Measurements from ENCODE around the gene PTTG1. TPM values are rescaled to one million over a fixed set of nuclear protein-coding genes. Genes with fewer than 3 reads are reported as not detected.
A peak's percentile ranks its signal among the peaks of the same experiment; 100 is the strongest.
"Not testable (repeated sequence)": the region's sequence is repeated elsewhere in the genome, so short reads cannot be mapped to it uniquely, and the experiment has no call there.

The PTTG1 gene
- polyA plus RNA-seq, 1 donor, result 35.6 TPM

- H3K4me1 ChIP-seq (ENCODE audit: control insufficient read depth, insufficient read depth, low read length), result peaks cover 8% of the 10 kb centered on the region
- DNase-seq, result no peak
- no peaks in the 10 kb centered on the region for H3K9me3 ChIP-seq (ENCODE audit: control insufficient read depth, low read depth, low read length)
- H3K36me3 ChIP-seq (ENCODE audit: control insufficient read depth, insufficient read depth, low read length), result no peaks in the 10 kb centered on the region
- H3K27ac ChIP-seq (ENCODE audit: low read length), result peak overlapping the region; percentile 82
- WGBS (ENCODE audit: insufficient coverage, low lambda C conversion rate), result 47% methylated on average over 5 of the region's 11 CpGs
- H3K4me3 ChIP-seq (ENCODE audit: low read length), result peak overlapping the region; percentile 78
- H3K27me3 ChIP-seq (ENCODE audit: control insufficient read depth, insufficient read depth, low read length), result no peaks in the 10 kb centered on the region
Measured at GRCh38 chr5:160419458-160420330, 2.0 kb upstream of the PTTG1 start.

GRCh38 chr5:160420331-160420610 lies 1.4 kb upstream of the PTTG1 start:
- no peak overlapping the region for H3K27ac ChIP-seq (ENCODE audit: low read length)
- H3K9me3 ChIP-seq (ENCODE audit: control insufficient read depth, low read depth, low read length), result no peaks in the 10 kb centered on the region
- no peaks in the 10 kb centered on the region for H3K27me3 ChIP-seq (ENCODE audit: control insufficient read depth, insufficient read depth, low read length)
- DNase-seq, result no peak
- H3K4me3 ChIP-seq (ENCODE audit: low read length), result no peak overlapping the region
- H3K36me3 ChIP-seq (ENCODE audit: control insufficient read depth, insufficient read depth, low read length), result no peaks in the 10 kb centered on the region
- peaks cover 8% of the 10 kb centered on the region for H3K4me1 ChIP-seq (ENCODE audit: control insufficient read depth, insufficient read depth, low read length)

DNA sequence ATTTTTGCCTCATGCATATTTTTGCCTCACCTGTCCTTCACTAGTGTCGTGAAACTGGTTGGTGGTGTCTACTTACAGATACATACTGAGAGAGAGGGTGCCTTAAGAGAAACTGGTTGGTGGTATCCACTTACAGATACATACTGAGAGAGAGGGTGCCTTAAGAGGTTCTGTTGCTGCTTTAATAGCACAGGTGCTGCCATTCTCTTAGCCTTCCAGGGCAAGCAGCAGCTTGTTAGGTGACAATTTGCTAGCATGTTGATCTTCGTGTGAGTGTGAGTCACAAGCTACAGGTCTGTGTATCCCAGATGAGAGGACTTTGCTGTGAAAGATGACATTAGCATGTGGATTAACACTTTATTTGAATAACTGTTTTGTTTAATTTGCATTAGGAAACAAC lies 1.4 kb downstream of the PTTG1 start:
- DNase-seq, result peak in 1 of 2 donors; percentile 30
- no CpG with 5 or more reads among the region's 2 CpGs for WGBS (ENCODE audit: insufficient coverage, low lambda C conversion rate)

GRCh38 chr5:160427607-160428006 lies 6.0 kb downstream of the PTTG1 start:
- no peak overlapping the region for H3K27ac ChIP-seq (ENCODE audit: low read length)
- no CpG with 5 or more reads among the region's 4 CpGs for WGBS (ENCODE audit: insufficient coverage, low lambda C conversion rate)
- DNase-seq, result no peak

More for the DNA sequence above, 1.4 kb downstream of the PTTG1 start:
- no peak overlapping the region for H3K4me3 ChIP-seq (ENCODE audit: low read length)
- peaks cover 2% of the 10 kb centered on the region for H3K4me1 ChIP-seq (ENCODE audit: control insufficient read depth, insufficient read depth, low read length)
- no peaks in the 10 kb centered on the region for H3K9me3 ChIP-seq (ENCODE audit: control insufficient read depth, low read depth, low read length)
- no peaks in the 10 kb centered on the region for H3K27me3 ChIP-seq (ENCODE audit: control insufficient read depth, insufficient read depth, low read length)
- H3K27ac ChIP-seq (ENCODE audit: low read length), result no peak overlapping the region
- peaks cover 2% of the 10 kb centered on the region for H3K36me3 ChIP-seq (ENCODE audit: control insufficient read depth, insufficient read depth, low read length)

GRCh38 chr5:160432196-160432595 lies 10.5 kb downstream of the PTTG1 start:
- Histone ChIP-seq H3K27ac (ENCODE audit: low read length) (no peak overlapping the region), H3K9me3 (ENCODE audit: control insufficient read depth, low read depth, low read length) (no peaks in the 10 kb centered on the region), H3K27me3 (ENCODE audit: control insufficient read depth, insufficient read depth, low read length) (no peaks in the 10 kb centered on the region), H3K36me3 (ENCODE audit: control insufficient read depth, insufficient read depth, low read length) (peaks cover 2% of the 10 kb centered on the region), H3K4me3 (ENCODE audit: low read length) (no peak overlapping the region), H3K4me1 (ENCODE audit: control insufficient read depth, insufficient read depth, low read length) (peaks cover 6% of the 10 kb centered on the region)
- DNase-seq, result no peak
- WGBS (ENCODE audit: insufficient coverage, low lambda C conversion rate), result no CpG with 5 or more reads among the region's 4 CpGs

More at GRCh38 chr5:160427607-160428006, 6.0 kb downstream of the PTTG1 start:
- Histone ChIP-seq H3K27me3 (ENCODE audit: control insufficient read depth, insufficient read depth, low read length) (no peaks in the 10 kb centered on the region), H3K4me1 (ENCODE audit: control insufficient read depth, insufficient read depth, low read length) (peaks cover 1% of the 10 kb centered on the region), H3K36me3 (ENCODE audit: control insufficient read depth, insufficient read depth, low read length) (peaks cover 2% of the 10 kb centered on the region), H3K9me3 (ENCODE audit: control insufficient read depth, low read depth, low read length) (no peaks in the 10 kb centered on the region), H3K4me3 (ENCODE audit: low read length) (no peak overlapping the region)

DNA sequence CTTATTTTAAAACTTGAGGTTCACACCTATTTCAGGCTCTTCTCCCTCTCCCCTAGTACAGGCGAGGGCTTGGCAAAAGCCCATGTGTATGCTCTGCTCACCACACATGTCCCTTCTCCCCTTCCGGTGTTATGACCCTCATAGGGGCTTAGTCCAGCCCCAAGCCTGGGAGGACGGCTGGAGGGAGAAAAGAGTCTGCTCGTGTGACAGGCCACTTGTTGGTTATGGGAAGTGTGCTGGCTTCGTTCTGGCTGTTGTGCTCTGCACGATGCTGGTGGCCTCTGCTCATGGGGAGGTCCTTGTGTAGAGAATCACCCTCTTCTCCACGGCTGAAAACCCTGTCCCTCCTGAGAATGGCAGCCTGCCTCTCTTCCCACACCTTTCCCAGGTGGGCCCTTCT lies 11.1 kb downstream of the PTTG1 start:
- H3K4me3 ChIP-seq (ENCODE audit: low read length), result no peak overlapping the region

DNA sequence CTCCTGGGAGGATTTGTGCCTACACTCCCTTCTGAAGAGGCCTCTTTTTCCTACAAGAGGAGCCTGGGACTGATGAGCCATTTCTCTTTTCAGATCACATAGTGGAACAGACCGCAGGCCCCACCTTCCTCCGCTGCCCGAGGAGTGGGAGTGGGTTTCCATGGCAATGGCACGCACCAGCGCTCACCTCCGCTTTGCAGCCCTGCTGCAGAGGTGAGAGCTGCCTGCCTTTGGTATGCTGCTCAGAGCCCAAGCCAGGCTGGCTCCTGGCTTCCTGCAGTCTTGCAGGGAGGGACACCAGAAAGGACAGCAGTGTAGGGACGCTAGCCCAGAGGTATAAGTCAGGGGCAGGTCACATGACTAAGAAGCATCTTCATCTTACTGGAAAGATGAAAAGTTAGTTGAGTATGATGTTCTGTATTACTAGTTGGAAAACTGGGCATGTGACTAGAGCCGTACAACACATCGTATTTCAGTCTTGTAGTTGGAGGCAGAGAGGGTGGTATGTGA lies 12.4 kb downstream of the PTTG1 start:
- Histone ChIP-seq H3K4me1 (ENCODE audit: control insufficient read depth, insufficient read depth, low read length) (peaks cover 9% of the 10 kb centered on the region), H3K4me3 (ENCODE audit: low read length) (no peak overlapping the region), H3K27me3 (ENCODE audit: control insufficient read depth, insufficient read depth, low read length) (no peaks in the 10 kb centered on the region), H3K27ac (ENCODE audit: low read length) (no peak overlapping the region), H3K9me3 (ENCODE audit: control insufficient read depth, low read depth, low read length) (no peaks in the 10 kb centered on the region), H3K36me3 (ENCODE audit: control insufficient read depth, insufficient read depth, low read length) (no peaks in the 10 kb centered on the region)
- peak; percentile 40 to 56 for DNase-seq
- WGBS (ENCODE audit: insufficient coverage, low lambda C conversion rate), result 61% methylated on average over 2 of the region's 9 CpGs

More for the DNA sequence above, 11.1 kb downstream of the PTTG1 start:
- no peak for DNase-seq
- H3K27ac ChIP-seq (ENCODE audit: low read length), result no peak overlapping the region
- no peaks in the 10 kb centered on the region for H3K36me3 ChIP-seq (ENCODE audit: control insufficient read depth, insufficient read depth, low read length)
- peaks cover 6% of the 10 kb centered on the region for H3K4me1 ChIP-seq (ENCODE audit: control insufficient read depth, insufficient read depth, low read length)
- H3K9me3 ChIP-seq (ENCODE audit: control insufficient read depth, low read depth, low read length), result no peaks in the 10 kb centered on the region
- no peaks in the 10 kb centered on the region for H3K27me3 ChIP-seq (ENCODE audit: control insufficient read depth, insufficient read depth, low read length)
- WGBS (ENCODE audit: insufficient coverage, low lambda C conversion rate), result no CpG with 5 or more reads among the region's 7 CpGs

DNA sequence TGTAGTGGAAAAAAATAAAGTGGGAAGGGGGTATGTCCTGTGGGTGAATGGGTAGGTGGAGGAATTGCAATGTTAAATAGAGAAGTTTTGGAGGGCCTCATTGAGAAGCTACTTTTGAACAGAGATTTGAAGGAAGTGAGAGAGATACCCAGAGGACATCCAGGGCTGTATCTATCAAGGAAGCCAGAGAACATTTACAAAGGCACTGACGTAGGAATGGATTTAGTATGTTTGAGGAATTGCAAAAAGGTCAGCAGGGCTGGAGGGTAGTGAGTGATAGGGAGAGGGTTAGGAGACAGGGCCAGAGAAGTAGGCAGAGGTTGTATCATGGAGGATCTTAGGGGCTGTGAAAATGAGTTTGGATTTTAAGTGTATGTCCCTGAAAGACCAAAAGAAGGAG lies 13.9 kb downstream of the PTTG1 start:
- WGBS (ENCODE audit: insufficient coverage, low lambda C conversion rate), result 100% methylated on average over 1 of the region's 1 CpG
- Histone ChIP-seq H3K27me3 (ENCODE audit: control insufficient read depth, insufficient read depth, low read length) (no peaks in the 10 kb centered on the region), H3K4me1 (ENCODE audit: control insufficient read depth, insufficient read depth, low read length) (peaks cover 9% of the 10 kb centered on the region), H3K36me3 (ENCODE audit: control insufficient read depth, insufficient read depth, low read length) (no peaks in the 10 kb centered on the region), H3K4me3 (ENCODE audit: low read length) (no peak overlapping the region), H3K9me3 (ENCODE audit: control insufficient read depth, low read depth, low read length) (no peaks in the 10 kb centered on the region), H3K27ac (ENCODE audit: low read length) (no peak overlapping the region)
- DNase-seq, result no peak

DNA sequence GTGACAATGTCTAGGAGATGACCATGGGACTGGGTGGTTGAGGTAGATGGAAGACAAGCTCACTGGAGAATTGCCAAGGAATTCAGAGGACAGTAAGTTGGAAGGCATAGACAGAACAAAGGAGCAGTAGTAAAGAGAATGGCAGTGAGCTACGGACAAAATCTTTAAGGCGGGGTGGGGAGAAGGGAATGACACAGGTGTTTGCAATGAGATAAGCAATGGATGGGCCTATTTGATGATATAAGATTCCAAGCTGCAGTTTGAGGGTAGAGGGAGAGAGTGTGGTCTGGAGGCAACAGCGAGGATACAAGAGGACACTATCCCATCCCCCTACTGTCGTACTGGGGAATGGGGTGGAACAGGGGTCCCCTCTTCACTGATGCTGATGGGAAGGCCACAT lies 14.4 kb downstream of the PTTG1 start:
- DNase-seq, result no peak
- Histone ChIP-seq H3K27ac (ENCODE audit: low read length) (no peak overlapping the region), H3K4me1 (ENCODE audit: control insufficient read depth, insufficient read depth, low read length) (peaks cover 9% of the 10 kb centered on the region), H3K9me3 (ENCODE audit: control insufficient read depth, low read depth, low read length) (no peaks in the 10 kb centered on the region), H3K4me3 (ENCODE audit: low read length) (no peak overlapping the region), H3K27me3 (ENCODE audit: control insufficient read depth, insufficient read depth, low read length) (no peaks in the 10 kb centered on the region), H3K36me3 (ENCODE audit: control insufficient read depth, insufficient read depth, low read length) (no peaks in the 10 kb centered on the region)
- 86% methylated on average over 1 of the region's 4 CpGs for WGBS (ENCODE audit: insufficient coverage, low lambda C conversion rate)

- not testable (repeated sequence) for H3K4me1 ChIP-seq (ENCODE audit: control insufficient read depth, insufficient read depth, low read length); H3K9me3 ChIP-seq (ENCODE audit: control insufficient read depth, low read depth, low read length); DNase-seq; H3K27me3 ChIP-seq (ENCODE audit: control insufficient read depth, insufficient read depth, low read length); H3K36me3 ChIP-seq (ENCODE audit: control insufficient read depth, insufficient read depth, low read length); H3K4me3 ChIP-seq (ENCODE audit: low read length); H3K27ac ChIP-seq (ENCODE audit: low read length)
- WGBS (ENCODE audit: insufficient coverage, low lambda C conversion rate), result 50% methylated on average over 1 of the region's 6 CpGs
Measured at GRCh38 chr5:160436661-160437060, 15.0 kb downstream of the PTTG1 start.

DNA sequence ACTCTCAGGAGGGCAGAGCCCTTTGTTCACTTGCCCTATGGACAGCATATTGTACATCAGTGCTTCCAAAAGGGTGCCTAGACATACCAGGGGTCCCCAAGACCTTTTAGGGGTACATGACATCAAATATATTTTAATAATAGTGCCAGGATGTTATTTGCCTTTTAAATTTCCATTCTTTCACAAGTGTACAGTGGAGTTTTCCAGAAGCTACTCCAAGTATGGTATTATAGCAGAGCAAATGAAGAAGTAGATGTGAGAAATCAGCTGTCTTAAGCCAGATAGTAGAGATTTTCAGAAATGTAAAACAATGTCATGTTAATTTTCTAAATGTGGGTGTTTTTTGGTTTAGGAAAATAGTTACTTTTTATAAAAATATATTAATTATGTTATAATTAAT lies 15.6 kb downstream of the PTTG1 start:
- no peak overlapping the region for H3K27ac ChIP-seq (ENCODE audit: low read length)
- H3K4me1 ChIP-seq (ENCODE audit: control insufficient read depth, insufficient read depth, low read length), result peaks cover 9% of the 10 kb centered on the region
- no peak for DNase-seq
- H3K27me3 ChIP-seq (ENCODE audit: control insufficient read depth, insufficient read depth, low read length), result no peaks in the 10 kb centered on the region
- no peak overlapping the region for H3K4me3 ChIP-seq (ENCODE audit: low read length)
- no peaks in the 10 kb centered on the region for H3K36me3 ChIP-seq (ENCODE audit: control insufficient read depth, insufficient read depth, low read length)
- H3K9me3 ChIP-seq (ENCODE audit: control insufficient read depth, low read depth, low read length), result no peaks in the 10 kb centered on the region

Measured in large intestine (tissue), 3 donors.